HFFc6 (cell line): ENCODE data around the gene FAM217A. TPM values are rescaled to one million over a fixed set of nuclear protein-coding genes. Genes with fewer than 3 reads are reported as not detected.
"Not testable (repeated sequence)": the region's sequence is repeated elsewhere in the genome, so short reads cannot be mapped to it uniquely, and the experiment has no call there.

Source experiments
- DNase-seq: peaks from one replicate; pipeline ENCODE4 v3.0.0-alpha.2; 2018
- H3K27ac Mint-ChIP-seq: 2 replicates; pipeline ENCODE4 v1.8.0; 2020; ENCODE audit warnings: mild to moderate bottlenecking, mixed read lengths
- H3K27me3 Mint-ChIP-seq: 2 replicates; pipeline ENCODE4 v1.8.0; 2021; ENCODE audit warnings: mild to moderate bottlenecking, moderate library complexity, mixed read lengths; ENCODE audit not compliant: insufficient read depth
- H3K36me3 Mint-ChIP-seq: 2 replicates; pipeline ENCODE4 v1.8.0; 2021; ENCODE audit warnings: low read depth, mixed read lengths
- H3K4me1 Mint-ChIP-seq: 2 replicates; pipeline ENCODE4 v1.8.0; 2020; ENCODE audit warnings: low read depth, mixed read lengths
- H3K4me3 Mint-ChIP-seq: 2 replicates; pipeline ENCODE4 v1.8.0; 2020; ENCODE audit warnings: mild to moderate bottlenecking, moderate library complexity, mixed read lengths
- H3K9me3 Mint-ChIP-seq: 2 replicates; pipeline ENCODE4 v1.8.0; 2020; ENCODE audit warnings: mild to moderate bottlenecking, mixed read lengths
- CTCF ChIP-seq: fragments of 200-600 bp; sonication (generic); IDR thresholded peaks from 2 replicates; pipeline ENCODE4 v1.5.0; 2021; ENCODE audit warnings: antibody characterized with exemption, mild to moderate bottlenecking
- total RNA-seq, 6 experiments: library from RNA; stranded (reverse); fragmentation: NEBNext Ultra II Directional; extraction: Animal tissue kit (Norgen Biotek cat#: 25700); gene quantifications; 2 replicates in 1 of 6; 3 replicates in 5 of 6; pipeline ENCODE4 v1.2.3, GENCODE V29; 2021

The FAM217A gene
- total RNA-seq, 6 experiments from 2014 or later: not detected

- no peak for DNase-seq
- Mint-ChIP-seq H3K4me3 (no peak overlapping the region), H3K4me1 (peaks cover 6% of the 10 kb centered on the region), H3K27ac (no peak overlapping the region), H3K27me3 (peaks cover 7% of the 10 kb centered on the region), H3K36me3 (no peaks in the 10 kb centered on the region; the same call in 1 of the 2 replicates), H3K9me3 (no peaks in the 10 kb centered on the region)
- no peak for TF ChIP-seq CTCF
Observed at GRCh38 chr6:4100655-4101054, 21.7 kb upstream of the FAM217A start.

GRCh38 chr6:4093288-4093687 is 14.4 kb upstream of the FAM217A start:
- no peaks in the 10 kb centered on the region for H3K4me1 Mint-ChIP-seq
- peaks cover 6% of the 10 kb centered on the region; the same call in 1 of the 2 replicates for H3K36me3 Mint-ChIP-seq
- DNase-seq: no peak
- H3K27ac Mint-ChIP-seq: no peak overlapping the region
- peaks cover 9% of the 10 kb centered on the region; the same call in 1 of the 2 replicates for H3K9me3 Mint-ChIP-seq
- peaks cover 9% of the 10 kb centered on the region; the same call in 1 of the 2 replicates for H3K27me3 Mint-ChIP-seq
- H3K4me3 Mint-ChIP-seq: no peak overlapping the region
- TF ChIP-seq CTCF: no peak

- Mint-ChIP-seq H3K36me3 (peaks cover 6% of the 10 kb centered on the region; the same call in 1 of the 2 replicates), H3K4me1 (no peaks in the 10 kb centered on the region), H3K4me3 (no peak overlapping the region), H3K27ac (no peak overlapping the region), H3K27me3 (peaks cover 9% of the 10 kb centered on the region; the same call in 1 of the 2 replicates), H3K9me3 (peaks cover 9% of the 10 kb centered on the region; the same call in 1 of the 2 replicates)
- TF ChIP-seq CTCF: no peak
- no peak for DNase-seq
Observed at GRCh38 chr6:4091941-4092340, 13.0 kb upstream of the FAM217A start.

GRCh38 chr6:4090043-4090442 is 11.1 kb upstream of the FAM217A start:
- H3K27ac Mint-ChIP-seq, DNase-seq, H3K4me3 Mint-ChIP-seq, H3K9me3 Mint-ChIP-seq, H3K27me3 Mint-ChIP-seq, H3K36me3 Mint-ChIP-seq: not testable (repeated sequence)
- peaks cover 11% of the 10 kb centered on the region for H3K4me1 Mint-ChIP-seq

- TF ChIP-seq CTCF: no peak
- no peak overlapping the region for H3K27ac Mint-ChIP-seq
- H3K4me1 Mint-ChIP-seq: peaks cover 17% of the 10 kb centered on the region
- peaks cover 10% of the 10 kb centered on the region; the same call in 1 of the 2 replicates for H3K27me3 Mint-ChIP-seq
- peaks cover 9% of the 10 kb centered on the region; the same call in 1 of the 2 replicates for H3K9me3 Mint-ChIP-seq
- H3K36me3 Mint-ChIP-seq: peaks cover 6% of the 10 kb centered on the region; the same call in 1 of the 2 replicates
- no peak for DNase-seq
- H3K4me3 Mint-ChIP-seq: no peak overlapping the region
Observed at GRCh38 chr6:4088704-4089103, 9.8 kb upstream of the FAM217A start.

- DNase-seq: peak; percentile 49
- H3K4me1 Mint-ChIP-seq: peaks cover 17% of the 10 kb centered on the region
- H3K9me3 Mint-ChIP-seq: no peaks in the 10 kb centered on the region
- no peak for TF ChIP-seq CTCF
- no peak overlapping the region for H3K4me3 Mint-ChIP-seq
- H3K27me3 Mint-ChIP-seq: peaks cover 6% of the 10 kb centered on the region; the same call in 1 of the 2 replicates
- H3K27ac Mint-ChIP-seq: no peak overlapping the region
- H3K36me3 Mint-ChIP-seq: no peaks in the 10 kb centered on the region
Observed at GRCh38 chr6:4085332-4085700, 6.4 kb upstream of the FAM217A start.
